Measurements from ENCODE around the gene PAN2. TPM values are rescaled to one million over a fixed set of nuclear protein-coding genes. Genes with fewer than 3 reads are reported as not detected.

PAN2 gene
- total and polyA plus RNA-seq, 2 donors (not counting 3 experiments of a cell fraction or from before 2014, with no cell fraction given), result 21.5 to 21.9 TPM

DNA sequence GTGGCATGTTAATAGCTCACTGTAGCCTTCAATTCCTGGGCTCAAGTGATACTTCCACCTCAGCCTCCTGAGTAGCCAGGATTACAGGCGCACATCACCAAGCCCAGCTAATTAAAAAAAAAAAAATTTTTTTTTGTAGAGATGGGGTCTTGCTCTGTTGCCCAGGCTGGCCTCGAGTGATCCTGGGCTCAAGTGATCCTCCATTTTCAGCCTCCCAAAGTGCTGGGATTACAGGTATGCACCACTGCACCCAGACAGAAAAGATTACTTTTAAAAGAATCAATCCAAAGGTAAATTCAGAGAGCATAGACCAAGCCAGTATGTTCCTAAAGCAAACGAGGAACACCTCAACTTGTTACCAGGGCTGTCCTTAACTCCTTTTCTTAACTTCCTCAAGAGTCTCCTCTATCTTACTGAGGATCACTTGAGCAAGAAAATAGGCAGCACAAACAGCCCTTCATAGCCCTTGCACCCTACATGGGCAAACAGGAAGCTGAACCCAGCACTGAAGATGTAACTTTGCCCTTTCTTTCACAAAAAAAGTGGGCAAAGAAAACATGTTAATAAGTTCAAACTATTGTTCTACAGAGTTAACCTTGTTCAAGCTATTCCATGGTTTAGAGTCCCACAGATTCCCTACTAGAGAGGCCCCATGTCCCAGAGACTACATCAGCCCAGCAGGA is 45.0 kb downstream of the PAN2 start:
- intact Hi-C loops (cut with micrococcal nuclease), result no loop called here
- H3K79me2 ChIP-seq (ENCODE audit: control insufficient read depth, insufficient read depth, low read length), result peaks cover 56% of the 10 kb centered on the region
- CTCF ChIA-PET, result no interaction called here
- H3K36me3 ChIP-seq (ENCODE audit: control insufficient read depth in 2 of 2, extremely low read depth in 1 of 2, insufficient read depth in 2 of 2, low read length in 2 of 2), result peaks cover 8 to 13% of the 10 kb centered on the region in 2 experiments
- peaks cover 8% of the 10 kb centered on the region for H3K4me1 ChIP-seq (ENCODE audit: control insufficient read depth, extremely low read depth, insufficient read depth, low read length)
- no peaks in the 10 kb centered on the region for H3K9me1 ChIP-seq (replicated peaks; ENCODE audit: control insufficient read depth, extremely low read depth, insufficient read depth, low read length)
- H3K4me2 ChIP-seq (ENCODE audit: insufficient read depth, low read length), result no peak overlapping the region
- no peak overlapping the region for H3K9ac ChIP-seq (replicated peaks; ENCODE audit: extremely low read depth, insufficient read depth, low read length)
- FAIRE-seq (no peak), DNase-seq (ENCODE audit: low read depth, low spot score) (no peak)
- no TSS peak for BruUV-seq (replicated peaks)
- no peaks in the 10 kb centered on the region for H3K27me3 ChIP-seq (ENCODE audit: control insufficient read depth in 2 of 2, insufficient read depth in 2 of 2, low read length in 2 of 2)
- no peak overlapping the region for H2AFZ ChIP-seq (ENCODE audit: low read depth, low read length)
- H3K9me3 ChIP-seq (replicated peaks; ENCODE audit: control insufficient read depth, insufficient read depth, low read length), result no peaks in the 10 kb centered on the region
- dilution Hi-C loops (cut with MboI; ENCODE audit: extremely low pct_ligation_motif_present, low sequenced_read_pairs), result no loop called here
- TF ChIP-seq POLR2AphosphoS5 (IDR thresholded peaks at IDR 0.05; ENCODE audit: insufficient read depth, low read depth, low read length) (no peak), MAX (IDR thresholded peaks at IDR 0.05; ENCODE audit: insufficient read depth, insufficient read length) (no peak), JUN (IDR thresholded peaks at IDR 0.05; ENCODE audit: borderline replicate concordance, insufficient read depth, insufficient read length, low read depth) (no peak), GATA2 (IDR thresholded peaks at IDR 0.05; ENCODE audit: insufficient read depth, insufficient read length, low read depth, low read length) (no peak), POLR2A (IDR thresholded peaks at IDR 0.05; ENCODE audit: low read depth, low read length) (no peak), FOS (IDR thresholded peaks at IDR 0.05; ENCODE audit: borderline replicate concordance, insufficient read depth, low read length) (no peak), EZH2 (IDR thresholded peaks at IDR 0.05; ENCODE audit: borderline replicate concordance, low read depth, low read length, severe bottlenecking) (no peak), MYC (IDR thresholded peaks at IDR 0.05; ENCODE audit: low read depth, low read length) (no peak)
- TF ChIP-seq, protein P1, sequence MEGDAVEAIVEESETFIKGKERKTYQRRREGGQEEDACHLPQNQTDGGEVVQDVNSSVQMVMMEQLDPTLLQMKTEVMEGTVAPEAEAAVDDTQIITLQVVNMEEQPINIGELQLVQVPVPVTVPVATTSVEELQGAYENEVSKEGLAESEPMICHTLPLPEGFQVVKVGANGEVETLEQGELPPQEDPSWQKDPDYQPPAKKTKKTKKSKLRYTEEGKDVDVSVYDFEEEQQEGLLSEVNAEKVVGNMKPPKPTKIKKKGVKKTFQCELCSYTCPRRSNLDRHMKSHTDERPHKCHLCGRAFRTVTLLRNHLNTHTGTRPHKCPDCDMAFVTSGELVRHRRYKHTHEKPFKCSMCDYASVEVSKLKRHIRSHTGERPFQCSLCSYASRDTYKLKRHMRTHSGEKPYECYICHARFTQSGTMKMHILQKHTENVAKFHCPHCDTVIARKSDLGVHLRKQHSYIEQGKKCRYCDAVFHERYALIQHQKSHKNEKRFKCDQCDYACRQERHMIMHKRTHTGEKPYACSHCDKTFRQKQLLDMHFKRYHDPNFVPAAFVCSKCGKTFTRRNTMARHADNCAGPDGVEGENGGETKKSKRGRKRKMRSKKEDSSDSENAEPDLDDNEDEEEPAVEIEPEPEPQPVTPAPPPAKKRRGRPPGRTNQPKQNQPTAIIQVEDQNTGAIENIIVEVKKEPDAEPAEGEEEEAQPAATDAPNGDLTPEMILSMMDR (IDR thresholded peaks at IDR 0.05; ENCODE audit: extremely low read depth in 1 of 2, insufficient read depth in 1 of 2, low read depth in 1 of 2, low read length in 2 of 2), result no peak
- H3K27ac ChIP-seq (ENCODE audit: insufficient read depth, low read depth, low read length), result no peak overlapping the region
- POLR2A ChIA-PET, result interaction anchor here (0.6 kb wide), 1 partner anchor 32 kb away, joined by 4 read pairs; no protein-coding TSS in a partner anchor
- H3K4me3 ChIP-seq (replicated peaks in 1 of 3; ENCODE audit: insufficient read depth in 1 of 3, low read depth in 1 of 3, low read length in 3 of 3), result no peak overlapping the region
- peaks cover 3% of the 10 kb centered on the region for H4K20me1 ChIP-seq (replicated peaks; ENCODE audit: control insufficient read depth, extremely low read depth, insufficient read depth, low read length)
